OCI-M2 (cell line): Measurements from ENCODE around the gene USP16.
A peak's percentile ranks its signal among the peaks of the same experiment; 100 is the strongest.
"Not testable (repeated sequence)": the region's sequence is repeated elsewhere in the genome, so short reads cannot be mapped to it uniquely, and the experiment has no call there.

Source experiments
- DNase-seq: peaks from one replicate; lab custom pipeline; 2025; ENCODE audit not compliant: unreplicated experiment; lab: John Stamatoyannopoulos, UW

Gene USP16

GRCh38 chr21:29033301-29033700 is 8.8 kb downstream of the USP16 start:
- DNase-seq, result no peak

- no peak for DNase-seq
These were observed 9.4 kb downstream of the USP16 start for GRCh38 chr21:29033871-29034270.

- DNase-seq, result no peak
These were observed 10.2 kb downstream of the USP16 start for GRCh38 chr21:29034678-29035077.

- no peak for DNase-seq
These were observed 27.8 kb downstream of the USP16 start for GRCh38 chr21:29052224-29052623.

GRCh38 chr21:29053011-29053553 is 28.6 kb downstream of the USP16 start:
- no peak for DNase-seq

- DNase-seq, result no peak
These were observed 29.2 kb downstream of the USP16 start for GRCh38 chr21:29053656-29054055.

GRCh38 chr21:29055080-29055479 is 30.6 kb downstream of the USP16 start:
- DNase-seq, result no peak

- no peak for DNase-seq
These were observed 31.5 kb downstream of the USP16 start for GRCh38 chr21:29056005-29056404.

- no peak for DNase-seq
These were observed 32.1 kb downstream of the USP16 start for GRCh38 chr21:29056538-29057050.

GRCh38 chr21:29064850-29065481 is 40.5 kb downstream of the USP16 start:
- DNase-seq, result no peak

- no peak for DNase-seq
These were observed 48.4 kb downstream of the USP16 start for GRCh38 chr21:29072873-29073221.

GRCh38 chr21:29073222-29074006 is 48.9 kb downstream of the USP16 start, which contains the start of gene CCT8:
Gene CCT8 (minus strand): TSS chr21:29073648. CDS start chr21:29073590, 58 bp downstream.
- DNase-seq, result peak; percentile 94

- DNase-seq, result no peak
These were observed 49.5 kb downstream of the USP16 start for GRCh38 chr21:29074007-29074376.

GRCh38 chr21:29074783-29075182 is 50.3 kb downstream of the USP16 start:
- DNase-seq, result no peak

GRCh38 chr21:29075706-29076466 is 51.4 kb downstream of the USP16 start:
- no peak for DNase-seq

- DNase-seq, result not testable (repeated sequence)
These were observed 52.5 kb downstream of the USP16 start for GRCh38 chr21:29076731-29077640.

GRCh38 chr21:29077651-29078090 is 53.2 kb downstream of the USP16 start:
- DNase-seq, result no peak

- DNase-seq, result no peak
These were observed 54.6 kb downstream of the USP16 start for GRCh38 chr21:29078869-29079767.

- no peak for DNase-seq
These were observed 56.0 kb downstream of the USP16 start for GRCh38 chr21:29080454-29080941.
